ENCODE results near the gene TTC31.

GRCh38 chr2:74441170-74441689 lies 41.7 kb upstream of the TTC31 start:
- TF ChIP-seq CTCF (IDR thresholded peaks at IDR 0.05; ENCODE audit: borderline replicate concordance, extremely low read depth, low read length, poor library complexity, severe bottlenecking) = no peak
- no peak for TF ChIP-seq EZH2 (IDR thresholded peaks at IDR 0.05; ENCODE audit: borderline replicate concordance, low read depth, low read length, severe bottlenecking)
